Thoracic aorta endothelial cell (primary cell): ENCODE results near the gene MBD6. TPM values are rescaled to one million over a fixed set of nuclear protein-coding genes. Genes with fewer than 3 reads are reported as not detected.

Source experiments
- small RNA-seq: library from RNA; depleted of rRNA; stranded (forward); fragments of <200 nt; gene quantifications from one replicate; pipeline ENCODE3, GENCODE V24; 2012
- total RNA-seq: library from RNA; depleted of rRNA; stranded (reverse); fragments of >200 nt; gene quantifications from 2 replicates; pipeline ENCODE4 v1.2.3, GENCODE V29; 2012

The MBD6 gene, protein sequence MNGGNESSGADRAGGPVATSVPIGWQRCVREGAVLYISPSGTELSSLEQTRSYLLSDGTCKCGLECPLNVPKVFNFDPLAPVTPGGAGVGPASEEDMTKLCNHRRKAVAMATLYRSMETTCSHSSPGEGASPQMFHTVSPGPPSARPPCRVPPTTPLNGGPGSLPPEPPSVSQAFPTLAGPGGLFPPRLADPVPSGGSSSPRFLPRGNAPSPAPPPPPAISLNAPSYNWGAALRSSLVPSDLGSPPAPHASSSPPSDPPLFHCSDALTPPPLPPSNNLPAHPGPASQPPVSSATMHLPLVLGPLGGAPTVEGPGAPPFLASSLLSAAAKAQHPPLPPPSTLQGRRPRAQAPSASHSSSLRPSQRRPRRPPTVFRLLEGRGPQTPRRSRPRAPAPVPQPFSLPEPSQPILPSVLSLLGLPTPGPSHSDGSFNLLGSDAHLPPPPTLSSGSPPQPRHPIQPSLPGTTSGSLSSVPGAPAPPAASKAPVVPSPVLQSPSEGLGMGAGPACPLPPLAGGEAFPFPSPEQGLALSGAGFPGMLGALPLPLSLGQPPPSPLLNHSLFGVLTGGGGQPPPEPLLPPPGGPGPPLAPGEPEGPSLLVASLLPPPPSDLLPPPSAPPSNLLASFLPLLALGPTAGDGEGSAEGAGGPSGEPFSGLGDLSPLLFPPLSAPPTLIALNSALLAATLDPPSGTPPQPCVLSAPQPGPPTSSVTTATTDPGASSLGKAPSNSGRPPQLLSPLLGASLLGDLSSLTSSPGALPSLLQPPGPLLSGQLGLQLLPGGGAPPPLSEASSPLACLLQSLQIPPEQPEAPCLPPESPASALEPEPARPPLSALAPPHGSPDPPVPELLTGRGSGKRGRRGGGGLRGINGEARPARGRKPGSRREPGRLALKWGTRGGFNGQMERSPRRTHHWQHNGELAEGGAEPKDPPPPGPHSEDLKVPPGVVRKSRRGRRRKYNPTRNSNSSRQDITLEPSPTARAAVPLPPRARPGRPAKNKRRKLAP
- total RNA-seq = 8.5 and 12.6 TPM in 2 replicates

DNA sequence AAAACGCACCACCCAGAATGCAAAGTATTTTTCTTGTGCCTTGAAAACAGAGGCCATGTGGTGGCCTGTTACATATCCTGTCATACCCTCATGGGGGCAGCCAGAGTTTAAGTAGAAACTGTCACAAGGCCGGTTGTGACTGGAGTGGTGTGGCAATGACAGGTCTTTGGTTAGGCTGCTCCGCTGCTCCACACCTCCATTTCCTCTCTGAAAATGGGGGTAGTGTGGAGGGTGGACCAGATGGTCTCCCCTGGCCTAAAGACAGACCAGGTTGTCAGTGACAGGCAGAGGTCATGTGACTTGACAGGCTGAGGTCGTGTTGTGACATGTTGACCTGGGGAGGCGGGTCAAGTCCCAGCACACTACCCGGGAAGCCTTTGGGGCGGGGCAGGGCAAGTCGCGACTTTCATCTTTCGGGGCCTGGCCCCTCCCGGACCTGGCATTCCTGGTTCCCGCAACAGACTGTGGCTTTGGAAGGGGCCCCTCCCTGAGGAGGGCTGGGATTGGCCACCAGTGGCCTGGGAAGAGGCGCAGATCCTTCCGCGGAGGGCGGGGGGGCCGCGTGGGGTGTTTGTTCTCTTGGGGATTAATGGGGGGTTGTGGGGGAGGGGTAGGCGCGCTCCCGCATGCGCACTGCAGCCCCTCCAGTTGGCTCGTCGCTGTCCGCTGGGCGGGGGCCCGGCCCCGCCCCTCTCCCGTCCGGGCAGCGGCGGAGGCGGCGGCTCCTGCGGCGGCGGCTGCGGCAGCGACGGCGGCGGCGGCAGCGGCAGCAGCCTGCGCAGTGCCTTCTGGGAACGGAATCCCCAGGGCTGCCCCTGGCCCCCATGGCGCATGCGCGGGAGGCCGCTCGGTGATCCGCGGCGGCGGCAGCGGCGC lies at the start of gene MBD6:
TSS of gene MBD6 (plus strand) at position 814 of the 876 bp plus-strand sequence. CDS start 1,480 bp downstream, outside the sequence.

DNA sequence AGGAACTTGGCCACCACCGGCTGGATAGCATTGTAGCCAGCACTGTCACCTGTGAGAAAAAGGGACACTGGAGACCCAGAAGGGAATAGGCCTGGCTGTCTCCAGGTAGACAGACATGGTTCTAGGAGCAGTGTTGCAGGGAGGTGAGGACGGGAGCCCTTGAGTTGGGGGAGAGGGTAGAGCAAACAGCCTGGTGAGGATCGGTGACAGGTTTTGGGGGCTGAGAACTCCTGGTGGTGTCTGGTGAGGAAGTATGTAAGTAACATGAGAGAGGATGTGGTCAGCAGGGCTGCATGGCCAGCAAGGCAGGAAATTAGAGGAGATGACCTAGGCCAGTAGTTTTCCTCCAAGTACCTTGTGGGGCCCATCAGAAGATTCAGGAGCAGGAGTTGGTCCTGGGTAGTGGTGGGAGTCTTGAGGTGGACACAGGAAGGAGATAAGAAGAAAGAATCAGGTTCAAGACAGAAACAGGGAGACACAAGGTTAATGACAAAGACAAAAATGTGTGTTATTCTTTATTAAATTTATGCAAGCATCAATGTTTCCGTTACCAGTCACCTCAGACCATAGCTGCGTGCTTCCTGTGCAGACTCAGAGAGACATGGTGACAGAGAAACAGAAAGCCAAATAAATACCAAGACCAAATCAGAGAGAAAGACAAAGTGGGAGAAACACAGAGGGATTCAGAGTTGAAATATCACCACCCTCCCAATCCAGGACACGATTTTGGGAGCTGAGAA lies 43.1 kb upstream of the MBD6 start, which contains the start of gene ARHGAP9:
TSS of gene ARHGAP9 (minus strand) at position 491 of the 740 bp plus-strand sequence. CDS start at position 31, 460 bp downstream.

DNA sequence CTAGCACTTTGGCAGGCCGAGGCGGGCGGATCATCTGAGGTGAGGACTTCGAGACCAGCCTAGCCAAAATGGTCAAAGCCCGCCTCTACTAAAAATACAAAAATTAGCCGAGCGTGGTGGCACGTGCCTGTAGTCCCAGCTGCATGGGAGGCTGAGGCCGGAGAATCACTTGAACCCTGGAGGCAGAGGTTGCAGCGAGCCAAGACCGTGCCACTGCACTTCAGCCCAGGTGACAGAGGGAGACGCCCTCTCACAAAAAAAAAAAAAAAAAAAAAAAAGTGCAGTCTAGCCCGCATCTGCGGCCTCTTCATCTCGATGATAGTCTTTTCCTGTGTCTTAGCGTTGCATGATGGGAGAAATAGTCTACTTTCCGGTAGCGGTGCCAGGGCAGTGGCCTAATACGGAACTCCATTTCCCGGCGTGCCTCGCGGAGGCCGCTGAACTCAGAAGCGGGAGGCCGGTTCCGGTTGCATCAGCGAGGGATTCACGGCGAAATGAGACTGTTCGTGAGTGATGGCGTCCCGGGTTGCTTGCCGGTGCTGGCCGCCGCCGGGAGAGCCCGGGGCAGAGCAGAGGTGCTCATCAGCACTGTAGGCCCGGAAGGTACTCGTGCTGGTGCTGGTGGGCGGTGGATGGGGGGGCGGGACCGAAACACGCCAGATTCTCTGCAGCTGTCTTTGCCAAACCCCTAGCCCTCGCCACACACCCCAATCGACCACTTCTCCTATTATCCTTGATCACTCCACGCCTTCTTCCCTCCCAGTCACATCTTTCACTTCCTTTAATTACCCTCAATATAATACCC lies 34.8 kb upstream of the MBD6 start, which contains the start of gene MARS1:
TSS of gene MARS1 (plus strand) at position 472 of the 805 bp plus-strand sequence. CDS start at position 495, 23 bp downstream.

DNA sequence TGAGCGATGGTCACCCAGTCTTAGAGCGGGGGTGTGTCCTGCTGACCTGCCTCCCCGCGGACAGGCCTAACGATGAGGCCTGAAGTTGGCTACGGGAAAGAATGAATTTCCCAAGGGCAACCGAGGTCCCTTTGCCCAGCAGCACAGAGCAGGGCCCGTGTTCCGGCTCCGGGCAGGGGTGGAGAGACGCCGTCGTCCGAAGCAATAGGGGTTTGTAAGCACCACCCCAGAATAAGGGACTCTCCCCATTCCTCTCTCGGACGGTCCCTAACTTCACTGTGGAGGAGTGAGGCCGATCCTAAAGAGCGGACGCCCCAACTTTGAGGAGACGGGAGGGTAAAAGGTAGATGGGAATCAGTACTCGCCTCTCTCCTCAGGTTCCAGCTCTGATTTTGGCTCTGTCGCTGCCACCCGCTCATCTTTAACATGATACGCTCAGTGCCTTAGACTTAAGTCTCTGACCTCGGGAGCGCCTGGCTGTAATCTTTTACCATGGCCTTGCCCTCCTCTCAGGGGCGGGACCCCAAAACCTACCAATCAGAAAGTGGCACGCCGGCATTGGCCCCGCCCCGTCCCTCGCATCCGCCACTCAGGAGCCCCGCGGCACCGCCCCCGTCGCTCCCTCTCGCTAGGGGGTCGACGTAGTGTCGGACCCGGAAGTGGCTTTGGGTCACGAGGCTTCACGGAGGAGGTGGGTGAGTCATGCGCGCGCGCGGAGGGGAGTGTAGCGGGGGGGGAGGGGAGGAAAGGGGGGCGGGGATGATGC lies 2.4 kb upstream of the MBD6 start, which contains the start of gene DDIT3:
TSS of gene DDIT3 (minus strand) at position 462 of the 766 bp plus-strand sequence. CDS start 3,108 bp downstream, outside the sequence.

DNA sequence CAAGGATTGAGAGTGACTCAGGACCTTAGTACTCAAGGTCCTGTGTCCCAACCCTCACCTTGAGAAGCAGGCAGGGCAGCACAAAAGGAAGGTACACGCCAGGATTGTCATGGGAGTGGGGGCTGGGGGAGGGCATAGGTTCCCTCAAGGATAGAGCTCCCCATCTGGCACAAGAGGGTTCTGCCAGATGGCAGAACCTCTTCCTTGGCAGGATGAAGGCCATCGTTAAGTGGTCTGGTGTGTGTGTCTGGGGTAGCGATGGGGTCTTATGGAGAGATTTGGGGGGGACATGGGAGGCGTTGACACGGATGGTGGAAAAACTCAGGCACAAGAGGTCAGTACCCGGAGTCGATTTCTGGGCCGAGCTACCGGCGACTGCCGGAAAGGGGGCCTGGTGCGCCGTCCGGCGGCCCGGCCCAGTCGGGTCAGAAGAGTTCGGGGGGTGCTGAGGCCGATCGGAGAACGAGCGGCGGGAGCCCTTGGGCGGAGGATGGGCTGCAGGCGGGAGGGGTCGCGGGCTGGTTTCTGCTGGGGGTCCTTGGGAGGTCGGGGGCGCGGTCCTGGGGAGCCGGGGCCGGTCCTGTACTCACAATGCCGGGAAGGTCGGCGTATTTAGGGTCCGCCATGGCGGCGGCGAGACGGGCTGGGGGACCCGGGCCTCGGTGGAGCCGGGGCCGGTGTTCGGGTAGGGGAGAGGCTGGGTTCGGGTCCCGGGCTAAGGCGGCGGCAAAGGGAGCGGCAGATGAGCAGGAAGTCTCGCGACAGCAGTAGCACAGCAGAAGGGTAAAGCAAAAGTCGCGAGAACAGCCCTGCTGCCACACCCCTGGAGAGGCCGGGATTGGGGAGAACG lies 24.0 kb downstream of the MBD6 start, which contains the start of gene DCTN2:
TSS of gene DCTN2 (minus strand) at position 755 of the 850 bp plus-strand sequence. CDS start at position 626, 129 bp downstream.

DNA sequence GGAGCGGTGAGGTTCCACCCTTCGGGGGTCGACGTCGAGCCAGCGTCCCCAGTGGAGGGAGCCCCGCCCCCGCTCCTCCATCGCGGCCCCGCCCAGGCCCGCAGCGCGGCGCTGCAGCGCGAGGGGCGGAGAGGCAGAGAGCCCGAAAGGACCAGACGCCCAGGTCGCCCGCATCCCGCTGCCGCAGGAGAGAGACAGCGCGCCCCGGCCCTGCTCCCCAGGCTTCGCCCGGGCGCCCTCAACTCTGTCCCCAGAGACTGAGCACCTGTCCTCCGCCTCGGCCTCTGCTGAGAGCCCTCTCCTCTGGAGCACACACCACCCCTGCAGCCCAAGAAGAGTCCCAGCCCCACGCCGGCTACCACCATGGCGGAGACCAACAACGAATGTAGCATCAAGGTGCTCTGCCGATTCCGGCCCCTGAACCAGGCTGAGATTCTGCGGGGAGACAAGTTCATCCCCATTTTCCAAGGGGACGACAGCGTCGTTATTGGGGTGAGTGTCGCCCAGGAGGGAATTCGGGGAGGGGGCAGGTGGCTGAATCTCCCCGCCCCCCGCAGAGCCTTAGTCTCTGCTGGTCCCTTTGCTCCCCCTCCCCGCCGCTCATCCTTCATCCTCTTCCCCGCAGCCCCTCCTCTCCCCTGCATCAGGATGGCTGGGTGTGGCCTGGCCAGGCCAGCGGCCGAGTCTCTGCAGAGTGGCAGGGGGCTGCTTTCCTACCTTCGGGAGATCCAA lies 27.5 kb downstream of the MBD6 start, which contains the start of gene KIF5A:
TSS of gene KIF5A (plus strand) at position 136 of the 732 bp plus-strand sequence. CDS start at position 364, 228 bp downstream.

Small RNA genes lying within 50 kb of the gene (small RNA-seq; reads per million reads assigned to genes)
- not detected for gene MIR616

Other genes with a start within 250 kb of the MBD6 start
- 18.1 and 21.4 TPM in 2 replicates for gene R3HDM2, start 91.8 kb upstream of the MBD6 start, total RNA-seq
- gene INHBC, start 88.0 kb upstream of the MBD6 start, total RNA-seq = not detected in 2 replicates
- not detected in 2 replicates for gene INHBE, start 67.5 kb upstream of the MBD6 start, total RNA-seq
- gene GLI1, start 63.0 kb upstream of the MBD6 start, total RNA-seq = 0.07 TPM in 1 of 2 replicates, not detected in the other
- gene ARHGAP9, start 43.0 kb upstream of the MBD6 start, total RNA-seq = 0.13 TPM in 1 of 2 replicates, not detected in the other
- 139 and 141 TPM in 2 replicates for gene MARS1, start 34.8 kb upstream of the MBD6 start, total RNA-seq
- 6.3 and 6.7 TPM in 2 replicates for gene DDIT3, start 2.3 kb upstream of the MBD6 start, total RNA-seq
- 128 and 152 TPM in 2 replicates for gene DCTN2, start 24.4 kb downstream of the MBD6 start, total RNA-seq
- gene KIF5A, start 27.2 kb downstream of the MBD6 start, total RNA-seq = under 0.01 and 0.07 TPM in 2 replicates
- gene PIP4K2C, start 68.4 kb downstream of the MBD6 start, total RNA-seq = 12.5 and 15.1 TPM in 2 replicates
- gene DTX3, start 82.0 kb downstream of the MBD6 start, total RNA-seq = 4.1 and 6.5 TPM in 2 replicates
- 2.2 and 2.7 TPM in 2 replicates for gene ARHGEF25, start 88.6 kb downstream of the MBD6 start, total RNA-seq
- 0.14 and 0.27 TPM in 2 replicates for gene B4GALNT1, start 110.4 kb downstream of the MBD6 start, total RNA-seq
- 141 and 155 TPM in 2 replicates for gene OS9, start 171.3 kb downstream of the MBD6 start, total RNA-seq
- 0.13 and 0.36 TPM in 2 replicates for gene AGAP2, start 215.9 kb downstream of the MBD6 start, total RNA-seq
- 30.9 and 34.1 TPM in 2 replicates for gene TSPAN31, start 222.2 kb downstream of the MBD6 start, total RNA-seq
- 189 and 197 TPM in 2 replicates for gene CDK4, start 229.5 kb downstream of the MBD6 start, total RNA-seq
- gene MARCHF9, start 232.3 kb downstream of the MBD6 start, total RNA-seq = 2.5 and 3.4 TPM in 2 replicates
- 0.80 and 1.5 TPM in 2 replicates for gene CYP27B1, start 244.3 kb downstream of the MBD6 start, total RNA-seq
- gene METTL1, start 249.3 kb downstream of the MBD6 start, total RNA-seq = 8.0 and 10.1 TPM in 2 replicates
- 4.5 and 6.0 TPM in 2 replicates for gene EEF1AKMT3, start 249.8 kb downstream of the MBD6 start, total RNA-seq